Activated B cell treated with CpG ODN at 0.5 μM for 24 hours (primary cell): ENCODE measurements around the gene TEX52. TPM values are rescaled to one million over a fixed set of nuclear protein-coding genes. Genes with fewer than 3 reads are reported as not detected.
A peak's percentile ranks its signal among the peaks of the same experiment; 100 is the strongest.

ENCODE experiments used
- ATAC-seq: fragments of 200-7000 bp; cut with Tn5 transposase; one replicate; pipeline ENCODE4 v1.10.0; 2021; ENCODE audit warnings: low read depth, mild to moderate bottlenecking, moderate library complexity
- CTCF ChIA-PET: fragments of 350-600 bp; sonication (Branson Sonifier 250); formaldehyde crosslinking; loops from one replicate; lab custom pipeline; 2021; ENCODE audit warnings: antibody characterized with exemption; lab: Charles Lee
- POLR2A ChIA-PET: fragments of 350-600 bp; sonication (Branson Sonifier 250); formaldehyde crosslinking; loops from one replicate; lab custom pipeline; 2021; ENCODE audit warnings: antibody characterized with exemption; lab: Charles Lee
- DNase-seq: peaks from one replicate; pipeline ENCODE4 v3.0.0; 2022
- H3K27ac Mint-ChIP-seq: one replicate; pipeline ENCODE4 v1.8.0; 2020; ENCODE audit warnings: mixed read lengths
- H3K27me3 Mint-ChIP-seq: one replicate; pipeline ENCODE4 v1.8.0; 2021; ENCODE audit warnings: mixed read lengths
- H3K36me3 Mint-ChIP-seq: one replicate; pipeline ENCODE4 v1.8.0; 2021; ENCODE audit warnings: low read depth, mixed read lengths
- H3K4me1 Mint-ChIP-seq: one replicate; pipeline ENCODE4 v1.8.0; 2021; ENCODE audit warnings: mixed read lengths
- H3K4me3 Mint-ChIP-seq: one replicate; pipeline ENCODE4 v1.8.0; 2020; ENCODE audit warnings: mild to moderate bottlenecking, mixed read lengths
- H3K9me3 Mint-ChIP-seq: one replicate; pipeline ENCODE4 v1.8.0; 2020; ENCODE audit warnings: mixed read lengths
- intact Hi-C: fragments of 100-400 bp; cut with micrococcal nuclease; formaldehyde crosslinking; loops from one replicate; pipeline ENCODE4 v1.15.1; 2024
- total RNA-seq: library from RNA; stranded (reverse); gene quantifications from 2 replicates; pipeline ENCODE4 v1.2.3, GENCODE V29; 2022
- TF ChIP-seq, protein P1 (sequence below): fragments of 200-600 bp; IDR thresholded peaks from one replicate; pipeline ENCODE4 v1.8.0; 2022; ENCODE audit warnings: antibody characterized with exemption, mild to moderate bottlenecking

TEX52 gene
- total RNA-seq, 1 donor from 2014 or later, result not detected

GRCh38 chr12:2857576-2857975 is 737 bp upstream of the TEX52 start:
- TF ChIP-seq, protein P1, sequence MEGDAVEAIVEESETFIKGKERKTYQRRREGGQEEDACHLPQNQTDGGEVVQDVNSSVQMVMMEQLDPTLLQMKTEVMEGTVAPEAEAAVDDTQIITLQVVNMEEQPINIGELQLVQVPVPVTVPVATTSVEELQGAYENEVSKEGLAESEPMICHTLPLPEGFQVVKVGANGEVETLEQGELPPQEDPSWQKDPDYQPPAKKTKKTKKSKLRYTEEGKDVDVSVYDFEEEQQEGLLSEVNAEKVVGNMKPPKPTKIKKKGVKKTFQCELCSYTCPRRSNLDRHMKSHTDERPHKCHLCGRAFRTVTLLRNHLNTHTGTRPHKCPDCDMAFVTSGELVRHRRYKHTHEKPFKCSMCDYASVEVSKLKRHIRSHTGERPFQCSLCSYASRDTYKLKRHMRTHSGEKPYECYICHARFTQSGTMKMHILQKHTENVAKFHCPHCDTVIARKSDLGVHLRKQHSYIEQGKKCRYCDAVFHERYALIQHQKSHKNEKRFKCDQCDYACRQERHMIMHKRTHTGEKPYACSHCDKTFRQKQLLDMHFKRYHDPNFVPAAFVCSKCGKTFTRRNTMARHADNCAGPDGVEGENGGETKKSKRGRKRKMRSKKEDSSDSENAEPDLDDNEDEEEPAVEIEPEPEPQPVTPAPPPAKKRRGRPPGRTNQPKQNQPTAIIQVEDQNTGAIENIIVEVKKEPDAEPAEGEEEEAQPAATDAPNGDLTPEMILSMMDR, result no peak
- ATAC-seq (no peak), DNase-seq (no peak)
- intact Hi-C loops, result no loop called here
- Mint-ChIP-seq H3K27me3 (no peaks in the 10 kb centered on the region), H3K27ac (no peak overlapping the region), H3K4me3 (no peak overlapping the region), H3K4me1 (peaks cover 2% of the 10 kb centered on the region), H3K36me3 (peaks cover 24% of the 10 kb centered on the region), H3K9me3 (no peaks in the 10 kb centered on the region)
- POLR2A ChIA-PET, result no interaction called here
- CTCF ChIA-PET, result no interaction called here

GRCh38 chr12:2856051-2856450 is 788 bp downstream of the TEX52 start:
- no peaks in the 10 kb centered on the region for H3K27me3 Mint-ChIP-seq
- H3K4me3 Mint-ChIP-seq, result no peak overlapping the region
- DNase-seq (no peak), ATAC-seq (no peak)
- intact Hi-C loops, result no loop called here
- H3K36me3 Mint-ChIP-seq, result peaks cover 25% of the 10 kb centered on the region
- ChIA-PET CTCF (interaction anchor here (1.9 kb wide), 1 partner anchor 88 kb away, joined by 6 read pairs; no protein-coding TSS in a partner anchor), POLR2A (no interaction called here)
- no peak overlapping the region for H3K27ac Mint-ChIP-seq
- H3K9me3 Mint-ChIP-seq, result no peaks in the 10 kb centered on the region
- peaks cover 2% of the 10 kb centered on the region for H3K4me1 Mint-ChIP-seq
- TF ChIP-seq, protein P1, result no peak

- H3K4me3 Mint-ChIP-seq, result no peak overlapping the region
- no peak overlapping the region for H3K27ac Mint-ChIP-seq
- intact Hi-C loops, result no loop called here
- H3K27me3 Mint-ChIP-seq, result no peaks in the 10 kb centered on the region
- peaks cover 2% of the 10 kb centered on the region for H3K4me1 Mint-ChIP-seq
- peaks cover 26% of the 10 kb centered on the region for H3K36me3 Mint-ChIP-seq
- ChIA-PET CTCF (interaction anchor here (1.9 kb wide), 1 partner anchor 89 kb away, joined by 6 read pairs; no protein-coding TSS in a partner anchor), POLR2A (no interaction called here)
- H3K9me3 Mint-ChIP-seq, result no peaks in the 10 kb centered on the region
- no peak for ATAC-seq
- TF ChIP-seq, protein P1, result no peak
- DNase-seq, result no peak
These were observed 1.3 kb downstream of the TEX52 start for GRCh38 chr12:2855546-2855945.

- Mint-ChIP-seq H3K27ac (no peak overlapping the region), H3K4me1 (peaks cover 2% of the 10 kb centered on the region), H3K4me3 (no peak overlapping the region), H3K36me3 (peaks cover 26% of the 10 kb centered on the region), H3K9me3 (no peaks in the 10 kb centered on the region), H3K27me3 (no peaks in the 10 kb centered on the region)
- DNase-seq, result no peak
- no peak for ATAC-seq
- ChIA-PET POLR2A (no interaction called here), CTCF (interaction anchor here (1.0 to 1.9 kb wide), 5 partner anchors 9 to 187 kb away, joined by 3 to 8 read pairs (median 3); no protein-coding TSS in a partner anchor)
- intact Hi-C loops, result no loop called here
- TF ChIP-seq, protein P1, result no peak
These were observed 2.0 kb downstream of the TEX52 start for GRCh38 chr12:2854669-2855453.

DNA sequence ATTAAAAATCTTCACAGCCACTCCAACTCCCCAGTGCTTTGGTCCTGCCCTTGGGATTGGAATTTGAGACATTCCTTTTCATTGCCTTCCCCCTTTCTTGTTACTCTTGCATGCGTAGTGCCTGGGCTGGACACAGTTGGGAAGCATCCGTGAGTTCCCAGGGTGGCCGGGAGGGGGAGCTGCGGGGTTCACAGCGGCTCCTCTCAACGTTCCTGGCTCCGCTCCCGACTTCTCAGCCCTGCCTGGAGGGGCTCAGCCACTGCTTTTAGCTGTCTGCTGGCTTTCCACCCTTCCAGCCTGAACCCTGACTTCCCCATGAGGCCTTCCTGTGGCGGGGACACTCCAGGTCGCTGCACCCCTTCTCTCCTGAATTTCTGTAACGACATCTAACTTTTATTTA is 3.2 kb downstream of the TEX52 start:
- Mint-ChIP-seq H3K4me3 (no peak overlapping the region), H3K9me3 (no peaks in the 10 kb centered on the region), H3K27me3 (no peaks in the 10 kb centered on the region), H3K27ac (no peak overlapping the region), H3K36me3 (peaks cover 32% of the 10 kb centered on the region), H3K4me1 (peaks cover 2% of the 10 kb centered on the region)
- TF ChIP-seq, protein P1, result no peak
- ChIA-PET CTCF (interaction anchor here (0.6 to 1.6 kb wide), 3 partner anchors 8 to 188 kb away, joined by 3 to 8 read pairs (median 4); no protein-coding TSS in a partner anchor), POLR2A (interaction anchor here (0.7 kb wide), 1 partner anchor 58 kb away, joined by 3 read pairs; no protein-coding TSS in a partner anchor)
- intact Hi-C loops, result loop anchor here (1.0 to 2.0 kb wide), 2 partner anchors 91 to 187 kb away; no protein-coding TSS in a partner anchor
- DNase-seq (peak; percentile 28), ATAC-seq (peak; percentile 45)
